DND-41 (cell line): ENCODE data around the gene CYP39A1.

Experiments
- EZH2 ChIP-seq: IDR thresholded peaks from 3 replicates; pipeline ENCODE4 v1.6.1; 2012; ENCODE audit warnings: borderline replicate concordance, low read depth, mild to moderate bottlenecking, moderate library complexity, low read length, inconsistent platforms; ENCODE audit not compliant: severe bottlenecking
- TF ChIP-seq, protein P1 (sequence below): IDR thresholded peaks from 2 replicates; pipeline ENCODE4 v1.5.1; 2012; ENCODE audit warnings: borderline replicate concordance, low read length, moderate library complexity, mild to moderate bottlenecking; ENCODE audit not compliant: poor library complexity, severe bottlenecking; ENCODE audit errors: extremely low read depth

DNA sequence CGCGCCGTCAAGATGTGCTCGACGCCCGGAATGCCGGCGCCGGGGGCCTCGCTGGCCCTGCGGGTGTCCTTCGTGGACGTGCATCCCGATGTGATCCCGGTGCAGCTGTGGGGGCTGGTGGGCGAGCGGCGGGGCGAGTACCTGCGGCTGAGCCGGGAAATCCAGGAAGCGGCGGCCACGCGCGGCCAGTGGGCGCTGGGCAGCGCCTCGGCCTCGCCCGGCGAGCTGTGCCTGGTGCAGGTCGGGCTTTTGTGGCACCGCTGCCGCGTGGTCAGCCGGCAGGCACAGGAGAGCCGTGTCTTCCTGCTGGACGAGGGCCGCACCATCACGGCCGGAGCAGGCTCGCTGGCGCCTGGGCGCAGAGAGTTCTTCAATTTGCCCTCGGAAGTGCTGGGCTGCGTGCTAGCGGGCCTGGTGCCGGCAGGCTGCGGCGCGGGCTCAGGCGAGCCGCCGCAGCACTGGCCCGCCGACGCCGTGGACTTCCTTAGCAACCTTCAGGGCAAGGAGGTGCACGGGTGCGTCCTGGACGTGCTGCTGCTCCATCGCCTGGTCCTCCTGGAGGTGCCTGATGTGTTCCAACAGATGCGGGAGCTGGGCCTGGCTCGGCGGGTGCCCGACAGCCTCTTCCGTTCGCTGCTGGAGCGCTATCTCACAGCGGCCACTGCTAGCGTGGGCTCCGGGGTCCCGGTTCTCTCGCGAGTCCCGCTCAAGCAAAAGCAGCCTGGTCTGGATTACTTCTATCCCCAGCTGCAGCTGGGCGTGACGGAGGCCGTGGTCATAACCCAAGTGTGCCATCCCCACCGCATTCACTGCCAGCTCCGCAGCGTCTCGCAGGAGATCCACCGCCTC lies 35.7 kb upstream of the CYP39A1 start:
- TF ChIP-seq, protein P1, sequence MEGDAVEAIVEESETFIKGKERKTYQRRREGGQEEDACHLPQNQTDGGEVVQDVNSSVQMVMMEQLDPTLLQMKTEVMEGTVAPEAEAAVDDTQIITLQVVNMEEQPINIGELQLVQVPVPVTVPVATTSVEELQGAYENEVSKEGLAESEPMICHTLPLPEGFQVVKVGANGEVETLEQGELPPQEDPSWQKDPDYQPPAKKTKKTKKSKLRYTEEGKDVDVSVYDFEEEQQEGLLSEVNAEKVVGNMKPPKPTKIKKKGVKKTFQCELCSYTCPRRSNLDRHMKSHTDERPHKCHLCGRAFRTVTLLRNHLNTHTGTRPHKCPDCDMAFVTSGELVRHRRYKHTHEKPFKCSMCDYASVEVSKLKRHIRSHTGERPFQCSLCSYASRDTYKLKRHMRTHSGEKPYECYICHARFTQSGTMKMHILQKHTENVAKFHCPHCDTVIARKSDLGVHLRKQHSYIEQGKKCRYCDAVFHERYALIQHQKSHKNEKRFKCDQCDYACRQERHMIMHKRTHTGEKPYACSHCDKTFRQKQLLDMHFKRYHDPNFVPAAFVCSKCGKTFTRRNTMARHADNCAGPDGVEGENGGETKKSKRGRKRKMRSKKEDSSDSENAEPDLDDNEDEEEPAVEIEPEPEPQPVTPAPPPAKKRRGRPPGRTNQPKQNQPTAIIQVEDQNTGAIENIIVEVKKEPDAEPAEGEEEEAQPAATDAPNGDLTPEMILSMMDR, result no peak
- TF ChIP-seq EZH2, result no peak
